ENCODE results near the gene HIBADH.

DNA sequence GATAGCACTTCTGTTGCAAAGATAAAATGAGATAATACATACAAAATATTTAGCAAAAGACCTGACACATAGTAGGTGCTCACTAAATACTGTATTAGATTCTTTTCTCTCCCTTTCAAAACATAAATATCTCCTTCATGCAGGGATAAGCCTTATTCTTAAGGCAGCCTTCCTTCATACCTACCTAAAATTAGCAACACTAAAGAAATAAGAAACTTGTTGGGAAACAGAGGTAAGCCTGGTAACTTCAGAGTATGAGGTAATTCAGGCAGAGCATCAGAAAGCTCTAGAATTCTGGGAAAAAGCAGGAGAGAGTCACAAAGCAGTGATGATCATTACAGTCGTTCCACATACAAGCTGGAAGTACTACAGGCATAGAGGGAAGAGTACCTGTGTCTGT is 15.2 kb downstream of the HIBADH start:
- TF ChIP-seq PPARA (CRISPR knock-in tag; IDR thresholded peaks at IDR 0.05; ENCODE audit: borderline replicate concordance) (no peak), ZNF70 (CRISPR knock-in tag; IDR thresholded peaks at IDR 0.05) (no peak)
- TF ChIP-seq, protein P1, sequence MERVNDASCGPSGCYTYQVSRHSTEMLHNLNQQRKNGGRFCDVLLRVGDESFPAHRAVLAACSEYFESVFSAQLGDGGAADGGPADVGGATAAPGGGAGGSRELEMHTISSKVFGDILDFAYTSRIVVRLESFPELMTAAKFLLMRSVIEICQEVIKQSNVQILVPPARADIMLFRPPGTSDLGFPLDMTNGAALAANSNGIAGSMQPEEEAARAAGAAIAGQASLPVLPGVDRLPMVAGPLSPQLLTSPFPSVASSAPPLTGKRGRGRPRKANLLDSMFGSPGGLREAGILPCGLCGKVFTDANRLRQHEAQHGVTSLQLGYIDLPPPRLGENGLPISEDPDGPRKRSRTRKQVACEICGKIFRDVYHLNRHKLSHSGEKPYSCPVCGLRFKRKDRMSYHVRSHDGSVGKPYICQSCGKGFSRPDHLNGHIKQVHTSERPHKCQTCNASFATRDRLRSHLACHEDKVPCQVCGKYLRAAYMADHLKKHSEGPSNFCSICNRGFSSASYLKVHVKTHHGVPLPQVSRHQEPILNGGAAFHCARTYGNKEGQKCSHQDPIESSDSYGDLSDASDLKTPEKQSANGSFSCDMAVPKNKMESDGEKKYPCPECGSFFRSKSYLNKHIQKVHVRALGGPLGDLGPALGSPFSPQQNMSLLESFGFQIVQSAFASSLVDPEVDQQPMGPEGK (CRISPR knock-in tag; IDR thresholded peaks at IDR 0.05; ENCODE audit: borderline replicate concordance) = no peak
- TF ChIP-seq, protein P2, sequence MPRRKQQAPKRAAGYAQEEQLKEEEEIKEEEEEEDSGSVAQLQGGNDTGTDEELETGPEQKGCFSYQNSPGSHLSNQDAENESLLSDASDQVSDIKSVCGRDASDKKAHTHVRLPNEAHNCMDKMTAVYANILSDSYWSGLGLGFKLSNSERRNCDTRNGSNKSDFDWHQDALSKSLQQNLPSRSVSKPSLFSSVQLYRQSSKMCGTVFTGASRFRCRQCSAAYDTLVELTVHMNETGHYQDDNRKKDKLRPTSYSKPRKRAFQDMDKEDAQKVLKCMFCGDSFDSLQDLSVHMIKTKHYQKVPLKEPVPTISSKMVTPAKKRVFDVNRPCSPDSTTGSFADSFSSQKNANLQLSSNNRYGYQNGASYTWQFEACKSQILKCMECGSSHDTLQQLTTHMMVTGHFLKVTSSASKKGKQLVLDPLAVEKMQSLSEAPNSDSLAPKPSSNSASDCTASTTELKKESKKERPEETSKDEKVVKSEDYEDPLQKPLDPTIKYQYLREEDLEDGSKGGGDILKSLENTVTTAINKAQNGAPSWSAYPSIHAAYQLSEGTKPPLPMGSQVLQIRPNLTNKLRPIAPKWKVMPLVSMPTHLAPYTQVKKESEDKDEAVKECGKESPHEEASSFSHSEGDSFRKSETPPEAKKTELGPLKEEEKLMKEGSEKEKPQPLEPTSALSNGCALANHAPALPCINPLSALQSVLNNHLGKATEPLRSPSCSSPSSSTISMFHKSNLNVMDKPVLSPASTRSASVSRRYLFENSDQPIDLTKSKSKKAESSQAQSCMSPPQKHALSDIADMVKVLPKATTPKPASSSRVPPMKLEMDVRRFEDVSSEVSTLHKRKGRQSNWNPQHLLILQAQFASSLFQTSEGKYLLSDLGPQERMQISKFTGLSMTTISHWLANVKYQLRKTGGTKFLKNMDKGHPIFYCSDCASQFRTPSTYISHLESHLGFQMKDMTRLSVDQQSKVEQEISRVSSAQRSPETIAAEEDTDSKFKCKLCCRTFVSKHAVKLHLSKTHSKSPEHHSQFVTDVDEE (CRISPR knock-in tag; IDR thresholded peaks at IDR 0.05) = no peak

All from SK-N-SH treated with all-trans-retinoic acid at 6 μM for 48 hours (cell line).